DMS 273 (cell line): ENCODE data around the gene HOXC13.

Source experiments
- DNase-seq: peaks from one replicate; lab custom pipeline; 2025; ENCODE audit not compliant: unreplicated experiment; lab: John Stamatoyannopoulos, UW

Gene HOXC13

GRCh38 chr12:53954694-53955035 is 16.0 kb downstream of the HOXC13 start, which contains the start of gene HOXC12:
Gene HOXC12 (plus strand): TSS chr12:53954903. CDS start chr12:53954930, 27 bp downstream.
- DNase-seq, result peak; percentile 24

GRCh38 chr12:53955036-53955775 is 16.6 kb downstream of the HOXC13 start:
- no peak for DNase-seq

DNA sequence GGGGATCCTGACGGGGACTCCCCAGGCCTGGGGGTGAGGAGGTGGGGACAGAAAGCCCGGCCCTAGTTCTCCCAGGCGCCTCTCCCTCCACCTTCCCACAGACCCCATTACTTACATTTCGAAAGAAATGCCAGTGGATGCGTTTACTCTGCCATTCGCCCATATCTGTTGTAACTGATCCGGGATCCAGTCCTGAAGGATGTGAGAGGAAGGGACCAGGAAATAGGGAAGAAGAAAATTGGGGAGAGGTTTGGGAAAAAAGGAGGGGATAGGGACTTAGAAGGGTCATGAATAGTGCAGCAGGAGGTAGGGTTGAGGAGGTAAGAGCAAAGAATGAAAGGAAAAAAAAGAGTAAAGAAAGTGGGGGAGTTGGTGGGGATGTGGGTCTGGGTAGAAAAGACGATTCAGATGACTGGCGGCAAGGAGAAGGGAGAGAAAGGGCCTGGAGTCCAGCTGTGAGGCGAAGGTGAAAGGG is 17.2 kb downstream of the HOXC13 start:
- DNase-seq, result no peak

DNA sequence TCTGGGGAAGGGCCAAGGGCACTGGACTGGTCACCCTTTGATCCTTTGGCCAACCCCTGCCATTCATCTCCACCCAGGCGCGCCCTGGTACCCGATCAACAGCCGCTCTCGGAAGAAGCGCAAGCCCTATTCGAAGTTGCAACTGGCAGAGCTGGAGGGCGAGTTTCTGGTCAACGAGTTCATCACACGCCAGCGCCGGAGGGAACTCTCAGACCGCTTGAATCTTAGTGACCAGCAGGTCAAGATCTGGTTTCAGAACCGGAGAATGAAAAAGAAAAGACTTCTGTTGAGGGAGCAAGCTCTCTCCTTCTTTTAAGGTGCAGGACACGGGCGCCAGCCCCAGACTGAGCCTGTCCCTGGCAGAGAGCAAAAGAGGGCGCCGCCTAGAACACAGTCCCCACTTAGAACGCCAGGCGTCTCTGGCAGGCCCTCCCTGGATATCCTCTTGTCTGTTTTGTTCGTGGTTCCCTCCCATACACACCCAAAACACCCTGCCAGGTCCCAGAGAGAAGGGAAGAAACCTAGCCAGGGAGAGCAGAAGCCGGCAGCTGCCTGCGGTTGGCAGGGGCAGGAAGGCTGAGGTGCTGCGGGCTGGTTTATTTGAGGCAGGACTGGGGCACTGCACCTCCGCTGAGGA is 17.7 kb downstream of the HOXC13 start:
- peak; percentile 28 for DNase-seq

DNA sequence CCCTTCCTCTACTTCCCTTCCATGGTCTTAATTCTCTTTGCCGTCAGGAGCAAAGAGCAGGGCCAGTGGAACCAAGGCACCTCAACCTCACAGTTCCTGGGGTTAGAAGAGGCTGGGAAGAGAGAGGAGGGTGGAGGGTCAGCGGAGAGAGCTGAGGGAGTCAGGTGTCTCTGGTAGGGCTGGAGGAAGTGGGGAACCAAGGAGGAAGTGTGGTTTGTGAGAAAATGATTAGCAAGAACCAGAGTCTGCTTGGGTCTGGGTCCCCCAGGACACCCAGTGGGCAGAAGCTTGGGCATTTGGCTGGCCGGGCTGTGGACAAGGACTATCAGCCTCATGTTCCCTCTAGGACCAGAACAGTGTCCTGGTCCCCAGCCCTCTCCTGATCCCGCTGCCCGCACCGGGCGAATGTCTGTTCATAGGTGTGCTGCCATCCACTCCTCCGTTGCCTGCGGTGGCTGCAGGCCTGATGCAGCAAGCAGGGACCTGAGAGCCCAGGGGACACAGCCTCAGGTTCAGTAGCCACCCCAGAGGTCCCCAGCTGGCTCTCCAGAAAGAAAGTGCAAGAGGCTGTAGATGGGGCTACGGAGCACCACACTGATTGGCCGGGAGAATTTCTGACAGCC is 18.4 kb downstream of the HOXC13 start:
- no peak for DNase-seq

DNA sequence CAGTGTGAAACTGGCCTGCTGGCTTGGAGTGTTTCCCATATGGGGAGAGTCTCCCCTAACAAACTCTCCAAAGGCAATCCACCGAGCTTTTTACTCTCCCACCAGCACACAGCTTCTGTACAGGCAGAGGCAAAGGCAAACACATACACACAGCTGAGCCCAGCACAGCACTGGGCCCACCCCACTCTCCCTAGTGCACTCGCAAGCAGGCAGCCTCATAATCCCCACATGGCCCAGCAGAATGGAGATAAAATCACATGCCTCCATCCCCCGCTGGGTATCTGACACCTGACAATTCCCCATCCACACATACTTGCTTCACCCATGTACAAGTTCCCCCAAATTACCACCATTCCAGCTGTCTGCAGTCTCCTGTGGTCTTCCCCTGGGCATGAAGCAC is 19.5 kb downstream of the HOXC13 start:
- DNase-seq, result no peak

DNA sequence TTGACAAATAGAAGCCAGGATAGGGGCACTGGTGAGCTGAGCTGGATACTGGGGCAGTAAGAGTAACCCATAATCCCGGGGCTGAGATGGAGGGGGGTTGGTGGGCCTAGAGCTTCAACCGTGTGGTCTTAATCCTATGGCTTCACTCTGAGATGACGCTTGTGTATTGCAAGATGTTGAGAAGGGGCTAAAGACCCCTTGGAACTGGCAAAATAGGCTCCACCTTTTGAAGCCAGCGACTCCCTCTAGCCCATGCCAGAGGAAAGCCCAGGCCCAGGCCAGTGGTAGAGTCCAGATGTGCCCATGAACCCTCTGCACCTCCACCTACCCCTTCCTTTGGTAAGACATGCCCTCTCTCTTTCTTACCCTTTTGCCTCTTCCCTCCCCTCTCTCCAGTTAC is 20.7 kb downstream of the HOXC13 start:
- DNase-seq, result no peak

GRCh38 chr12:53960187-53961024 is 21.8 kb downstream of the HOXC13 start:
- no peak for DNase-seq

- no peak for DNase-seq
Observed at GRCh38 chr12:53961025-53961761, 22.6 kb downstream of the HOXC13 start.

GRCh38 chr12:53963005-53963404 is 24.4 kb downstream of the HOXC13 start:
- DNase-seq, result no peak

DNA sequence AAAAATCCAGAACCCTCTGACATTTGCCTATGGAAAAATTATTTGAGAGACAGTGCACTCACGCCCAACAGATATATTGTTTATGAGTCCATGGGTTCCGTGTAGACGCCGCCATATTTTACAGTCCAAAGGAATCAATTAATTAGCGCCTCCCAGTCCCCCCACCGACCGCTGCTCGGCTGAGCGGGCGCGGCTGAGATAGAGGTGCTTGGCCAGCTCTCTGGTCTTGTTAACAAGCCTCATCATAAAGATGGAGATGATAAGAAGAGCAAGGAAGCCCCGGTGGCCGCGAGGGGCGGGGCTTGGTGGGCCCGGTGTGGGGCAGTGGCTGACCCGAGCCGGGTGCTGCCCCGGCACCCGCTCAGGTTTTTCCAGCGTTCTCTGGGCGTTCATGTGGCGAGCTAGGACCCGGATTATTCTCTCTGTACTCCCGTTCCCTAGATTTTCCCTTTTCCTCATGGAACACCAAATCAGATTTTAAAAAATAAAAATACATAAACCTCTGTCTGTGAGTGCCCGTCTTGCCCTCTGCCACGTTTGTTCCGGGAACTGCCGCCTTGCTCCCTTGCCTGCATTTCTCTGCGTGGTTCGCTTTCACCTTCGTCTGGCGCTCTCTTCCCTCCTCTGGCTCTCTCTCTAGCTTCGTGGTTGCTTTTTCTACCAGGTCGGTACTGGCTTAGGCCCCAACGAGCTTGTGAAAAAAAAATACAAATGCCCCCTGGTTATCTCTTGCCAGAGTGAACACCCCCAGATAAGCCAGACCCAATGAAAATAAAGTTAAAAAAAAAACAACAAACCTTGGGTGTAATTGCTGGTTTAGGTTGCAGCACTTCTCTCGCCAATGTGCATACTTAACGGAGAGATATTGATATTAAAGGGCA is 25.0 kb downstream of the HOXC13 start:
- no peak for DNase-seq

GRCh38 chr12:53964315-53964713 is 25.7 kb downstream of the HOXC13 start:
- no peak for DNase-seq

- DNase-seq, result no peak
Observed at GRCh38 chr12:53965281-53966084, 26.9 kb downstream of the HOXC13 start.

GRCh38 chr12:53966085-53966384 is 27.4 kb downstream of the HOXC13 start:
- no peak for DNase-seq

- DNase-seq, result no peak
Observed at GRCh38 chr12:53966385-53967133, 27.9 kb downstream of the HOXC13 start.

- peak; percentile 10 for DNase-seq
Observed at GRCh38 chr12:53967421-53967925, 28.8 kb downstream of the HOXC13 start.

GRCh38 chr12:53968214-53969127 is 29.8 kb downstream of the HOXC13 start:
- DNase-seq, result no peak
